ENCODE measurements around the gene FBLIM1. TPM values are rescaled to one million over a fixed set of nuclear protein-coding genes. Genes with fewer than 3 reads are reported as not detected.
A peak's percentile ranks its signal among the peaks of the same experiment; 100 is the strongest.

FBLIM1 gene, protein sequence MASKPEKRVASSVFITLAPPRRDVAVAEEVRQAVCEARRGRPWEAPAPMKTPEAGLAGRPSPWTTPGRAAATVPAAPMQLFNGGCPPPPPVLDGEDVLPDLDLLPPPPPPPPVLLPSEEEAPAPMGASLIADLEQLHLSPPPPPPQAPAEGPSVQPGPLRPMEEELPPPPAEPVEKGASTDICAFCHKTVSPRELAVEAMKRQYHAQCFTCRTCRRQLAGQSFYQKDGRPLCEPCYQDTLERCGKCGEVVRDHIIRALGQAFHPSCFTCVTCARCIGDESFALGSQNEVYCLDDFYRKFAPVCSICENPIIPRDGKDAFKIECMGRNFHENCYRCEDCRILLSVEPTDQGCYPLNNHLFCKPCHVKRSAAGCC
- 0.37 TPM for polyA plus RNA-seq (2013)

DNA sequence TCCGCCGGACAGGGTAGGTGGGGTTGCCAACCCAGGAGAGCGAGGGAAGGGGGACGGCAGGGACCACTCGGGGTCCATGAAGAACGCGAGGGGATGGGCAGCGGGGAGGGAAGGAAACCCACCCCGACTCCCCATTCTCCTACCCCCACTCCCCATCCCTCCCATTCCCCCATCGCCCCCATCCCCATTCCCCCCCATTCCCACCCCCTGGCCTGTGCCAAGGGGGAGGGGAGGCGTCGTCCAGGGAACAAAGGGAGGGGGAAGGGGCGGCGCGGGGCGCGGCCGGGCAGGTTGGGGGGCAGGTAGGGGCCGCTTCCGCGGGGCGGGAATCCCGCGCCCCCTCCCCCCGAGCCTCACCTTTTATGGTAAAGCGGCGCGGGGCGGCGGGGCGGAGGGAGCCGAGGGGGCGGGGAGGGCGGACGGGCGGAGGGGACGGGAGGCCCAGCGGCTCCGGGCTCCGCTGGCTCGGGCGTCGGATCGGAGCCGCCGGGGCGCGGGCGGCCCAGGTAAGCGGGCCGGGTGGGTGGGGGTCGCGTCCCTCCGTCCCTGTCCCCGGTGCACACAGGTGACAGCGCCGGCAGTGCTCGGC is at the start of gene FBLIM1:
FBLIM1 (plus strand) TSS at position 453 of the 589 bp plus-strand sequence. CDS start 6,189 bp downstream, outside the sequence.
- Histone ChIP-seq H3K4me1 (ENCODE audit: control extremely low read depth in 1 of 4, control insufficient read depth in 4 of 4, insufficient read depth in 4 of 4, low read length in 3 of 4) (peaks cover 0 to 21% (median 12%) of the 10 kb centered on the region in 4 experiments), H3K9me3 (ENCODE audit: control extremely low read depth in 1 of 5, control insufficient read depth in 4 of 5, insufficient read depth in 2 of 5, low read depth in 1 of 5, low read length in 4 of 5) (no peaks in the 10 kb centered on the region), H3K4me3 (ENCODE audit: control insufficient read depth in 1 of 7, extremely low read depth in 1 of 7, insufficient read depth in 4 of 7, low read depth in 2 of 7, low read length in 6 of 7) (peak within 1 kb of the TSS in 6 of 7 experiments; percentile 15 to 59 (median 48)), H3K27me3 (replicated peaks in 2 of 5; ENCODE audit: control insufficient read depth in 4 of 5, insufficient read depth in 5 of 5, low read length in 4 of 5) (peaks cover 0 to 75% (median 37%) of the 10 kb centered on the region in 5 experiments), H3K36me3 (ENCODE audit: control insufficient read depth in 4 of 4, insufficient read depth in 4 of 4, low read length in 3 of 4) (no peaks in the 10 kb centered on the region), H3K27ac (ENCODE audit: insufficient read depth in 1 of 2, low read depth in 1 of 2, low read length in 2 of 2, poor library complexity in 1 of 2, severe bottlenecking in 2 of 2) (no peak within 1 kb of the TSS)
- WGBS (ENCODE audit: insufficient coverage) = under 1% methylated on average over 26 of the region's 58 CpGs
- POLR2A ChIA-PET = no interaction called here
- no peak for DNase-seq
- CTCF ChIA-PET = no interaction called here

GRCh38 chr1:15709226-15709625 is 49.4 kb upstream of the FBLIM1 start:
- Histone ChIP-seq H3K4me3 (ENCODE audit: control insufficient read depth in 1 of 7, extremely low read depth in 1 of 7, insufficient read depth in 4 of 7, low read depth in 2 of 7, low read length in 6 of 7) (no peak overlapping the region), H3K36me3 (ENCODE audit: control insufficient read depth in 4 of 4, insufficient read depth in 4 of 4, low read length in 3 of 4) (peaks cover 0 to 15% (median 5%) of the 10 kb centered on the region in 4 experiments), H3K4me1 (ENCODE audit: control extremely low read depth in 1 of 4, control insufficient read depth in 4 of 4, insufficient read depth in 4 of 4, low read length in 3 of 4) (no peaks in the 10 kb centered on the region), H3K9me3 (ENCODE audit: control extremely low read depth in 1 of 5, control insufficient read depth in 4 of 5, insufficient read depth in 2 of 5, low read depth in 1 of 5, low read length in 4 of 5) (no peaks in the 10 kb centered on the region), H3K27me3 (replicated peaks in 2 of 5; ENCODE audit: control insufficient read depth in 4 of 5, insufficient read depth in 5 of 5, low read length in 4 of 5) (no peaks in the 10 kb centered on the region), H3K27ac (ENCODE audit: insufficient read depth in 1 of 2, low read depth in 1 of 2, low read length in 2 of 2, poor library complexity in 1 of 2, severe bottlenecking in 2 of 2) (no peak overlapping the region)
- POLR2A ChIA-PET = no interaction called here
- 100% methylated on average over 3 of the region's 4 CpGs for WGBS (ENCODE audit: insufficient coverage)
- CTCF ChIA-PET = interaction anchor here (1.3 kb wide), 1 partner anchor 115 kb away, joined by 4 read pairs; no protein-coding TSS in a partner anchor
- no peak for DNase-seq

DNA sequence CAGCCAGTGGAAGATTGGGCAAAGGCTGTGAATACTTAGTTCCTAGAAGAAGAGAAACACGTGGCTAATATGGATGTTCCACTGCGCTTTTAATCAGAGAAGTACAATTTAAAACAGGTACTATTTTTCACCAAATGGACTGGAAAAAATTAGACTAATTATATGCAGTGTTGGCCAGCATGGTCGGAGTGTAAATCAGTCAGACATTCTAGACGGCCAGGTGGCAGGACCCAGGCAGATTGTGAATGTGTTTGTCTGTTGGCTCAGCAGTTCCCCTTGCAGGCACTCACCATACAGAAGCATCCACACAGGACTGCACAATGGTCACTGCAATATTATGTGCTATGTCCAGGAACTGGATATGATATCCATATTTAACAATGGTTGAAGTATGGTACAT is 46.4 kb upstream of the FBLIM1 start:
- Histone ChIP-seq H3K36me3 (ENCODE audit: control insufficient read depth in 4 of 4, insufficient read depth in 4 of 4, low read length in 3 of 4) (peaks cover 4 to 25% (median 9%) of the 10 kb centered on the region in 4 experiments), H3K4me1 (ENCODE audit: control extremely low read depth in 1 of 4, control insufficient read depth in 4 of 4, insufficient read depth in 4 of 4, low read length in 3 of 4) (no peaks in the 10 kb centered on the region), H3K9me3 (ENCODE audit: control extremely low read depth in 1 of 5, control insufficient read depth in 4 of 5, insufficient read depth in 2 of 5, low read depth in 1 of 5, low read length in 4 of 5) (no peaks in the 10 kb centered on the region), H3K27me3 (replicated peaks in 2 of 5; ENCODE audit: control insufficient read depth in 4 of 5, insufficient read depth in 5 of 5, low read length in 4 of 5) (no peaks in the 10 kb centered on the region), H3K4me3 (ENCODE audit: control insufficient read depth in 1 of 7, extremely low read depth in 1 of 7, insufficient read depth in 4 of 7, low read depth in 2 of 7, low read length in 6 of 7) (no peak overlapping the region), H3K27ac (ENCODE audit: insufficient read depth in 1 of 2, low read depth in 1 of 2, low read length in 2 of 2, poor library complexity in 1 of 2, severe bottlenecking in 2 of 2) (no peak overlapping the region)
- 100% methylated on average over 1 of the region's 4 CpGs for WGBS (ENCODE audit: insufficient coverage)
- CTCF ChIA-PET = interaction anchor here (1.3 kb wide), 1 partner anchor 27 kb away, joined by 3 read pairs; no protein-coding TSS in a partner anchor
- DNase-seq = no peak
- POLR2A ChIA-PET = no interaction called here

- H3K36me3 ChIP-seq (ENCODE audit: control insufficient read depth in 4 of 4, insufficient read depth in 4 of 4, low read length in 3 of 4) = peaks cover 9 to 44% (median 29%) of the 10 kb centered on the region in 4 experiments
- H3K4me1 ChIP-seq (ENCODE audit: control extremely low read depth in 1 of 4, control insufficient read depth in 4 of 4, insufficient read depth in 4 of 4, low read length in 3 of 4) = no peaks in the 10 kb centered on the region
- POLR2A ChIA-PET = no interaction called here
- WGBS (ENCODE audit: insufficient coverage) = 100% methylated on average over 4 of the region's 4 CpGs
- no peak overlapping the region for H3K4me3 ChIP-seq (ENCODE audit: control insufficient read depth in 1 of 7, extremely low read depth in 1 of 7, insufficient read depth in 4 of 7, low read depth in 2 of 7, low read length in 6 of 7)
- DNase-seq = no peak
- H3K9me3 ChIP-seq (ENCODE audit: control extremely low read depth in 1 of 5, control insufficient read depth in 4 of 5, insufficient read depth in 2 of 5, low read depth in 1 of 5, low read length in 4 of 5) = no peaks in the 10 kb centered on the region
- CTCF ChIA-PET = interaction anchor here (0.7 to 1.0 kb wide), 2 partner anchors 13 to 73 kb away, joined by 3 read pairs; no protein-coding TSS in a partner anchor
- no peak overlapping the region for H3K27ac ChIP-seq (ENCODE audit: insufficient read depth in 1 of 2, low read depth in 1 of 2, low read length in 2 of 2, poor library complexity in 1 of 2, severe bottlenecking in 2 of 2)
- no peaks in the 10 kb centered on the region for H3K27me3 ChIP-seq (replicated peaks in 2 of 5; ENCODE audit: control insufficient read depth in 4 of 5, insufficient read depth in 5 of 5, low read length in 4 of 5)
Measured at GRCh38 chr1:15714406-15715136, 44.0 kb upstream of the FBLIM1 start.

GRCh38 chr1:15717418-15718125 is 41.0 kb upstream of the FBLIM1 start:
- Histone ChIP-seq H3K4me3 (ENCODE audit: control insufficient read depth in 1 of 7, extremely low read depth in 1 of 7, insufficient read depth in 4 of 7, low read depth in 2 of 7, low read length in 6 of 7) (no peak overlapping the region), H3K27me3 (replicated peaks in 2 of 5; ENCODE audit: control insufficient read depth in 4 of 5, insufficient read depth in 5 of 5, low read length in 4 of 5) (no peaks in the 10 kb centered on the region), H3K27ac (ENCODE audit: insufficient read depth in 1 of 2, low read depth in 1 of 2, low read length in 2 of 2, poor library complexity in 1 of 2, severe bottlenecking in 2 of 2) (no peak overlapping the region), H3K36me3 (ENCODE audit: control insufficient read depth in 4 of 4, insufficient read depth in 4 of 4, low read length in 3 of 4) (peaks cover 12 to 63% (median 48%) of the 10 kb centered on the region in 4 experiments), H3K4me1 (ENCODE audit: control extremely low read depth in 1 of 4, control insufficient read depth in 4 of 4, insufficient read depth in 4 of 4, low read length in 3 of 4) (no peaks in the 10 kb centered on the region), H3K9me3 (ENCODE audit: control extremely low read depth in 1 of 5, control insufficient read depth in 4 of 5, insufficient read depth in 2 of 5, low read depth in 1 of 5, low read length in 4 of 5) (no peaks in the 10 kb centered on the region)
- no peak for DNase-seq
- POLR2A ChIA-PET = interaction anchor here (1.3 kb wide), 1 partner anchor 21 kb away, joined by 3 read pairs; no protein-coding TSS in a partner anchor
- CTCF ChIA-PET = interaction anchor here (1.1 kb wide), 1 partner anchor 122 kb away, joined by 3 read pairs; no protein-coding TSS in a partner anchor
- 96% methylated on average over 10 of the region's 11 CpGs for WGBS (ENCODE audit: insufficient coverage)

- POLR2A ChIA-PET = no interaction called here
- Histone ChIP-seq H3K36me3 (ENCODE audit: control insufficient read depth in 4 of 4, insufficient read depth in 4 of 4, low read length in 3 of 4) (peaks cover 12 to 69% (median 51%) of the 10 kb centered on the region in 4 experiments), H3K27me3 (replicated peaks in 2 of 5; ENCODE audit: control insufficient read depth in 4 of 5, insufficient read depth in 5 of 5, low read length in 4 of 5) (no peaks in the 10 kb centered on the region), H3K4me1 (ENCODE audit: control extremely low read depth in 1 of 4, control insufficient read depth in 4 of 4, insufficient read depth in 4 of 4, low read length in 3 of 4) (no peaks in the 10 kb centered on the region), H3K27ac (ENCODE audit: insufficient read depth in 1 of 2, low read depth in 1 of 2, low read length in 2 of 2, poor library complexity in 1 of 2, severe bottlenecking in 2 of 2) (no peak overlapping the region), H3K9me3 (ENCODE audit: control extremely low read depth in 1 of 5, control insufficient read depth in 4 of 5, insufficient read depth in 2 of 5, low read depth in 1 of 5, low read length in 4 of 5) (no peaks in the 10 kb centered on the region), H3K4me3 (ENCODE audit: control insufficient read depth in 1 of 7, extremely low read depth in 1 of 7, insufficient read depth in 4 of 7, low read depth in 2 of 7, low read length in 6 of 7) (no peak overlapping the region)
- 95% methylated on average over 4 of the region's 8 CpGs for WGBS (ENCODE audit: insufficient coverage)
- CTCF ChIA-PET = interaction anchor here (1.1 kb wide), 1 partner anchor 122 kb away, joined by 3 read pairs; no protein-coding TSS in a partner anchor
- no peak for DNase-seq
Measured at GRCh38 chr1:15718199-15718601, 40.4 kb upstream of the FBLIM1 start.
